SW480 (cell line): Measurements from ENCODE around the gene RFX6.

Experiments
- DNase-seq: peaks from one replicate; pipeline ENCODE4 v3.0.0-alpha.2; 2016; ENCODE audit warnings: low spot score

The RFX6 gene

DNA sequence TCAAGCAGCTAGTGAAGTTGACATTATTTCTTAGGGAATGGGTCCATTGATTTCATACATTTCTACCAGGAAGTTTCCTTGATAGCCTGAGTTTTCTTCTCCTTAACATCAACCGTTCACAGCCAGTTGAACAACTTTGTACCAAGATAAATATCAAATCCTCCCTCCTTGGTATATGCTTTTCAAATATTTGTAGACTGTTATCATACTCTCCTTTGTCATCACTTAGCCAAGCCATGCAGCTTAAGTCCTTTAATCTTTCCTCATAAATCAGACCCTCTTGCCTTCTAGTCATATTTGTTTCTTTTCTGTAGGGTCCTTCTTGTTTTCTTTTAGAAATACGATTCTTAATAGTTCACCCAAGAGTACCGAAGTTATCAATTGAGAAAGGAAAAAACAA is 25.6 kb downstream of the RFX6 start:
- DNase-seq: no peak

DNA sequence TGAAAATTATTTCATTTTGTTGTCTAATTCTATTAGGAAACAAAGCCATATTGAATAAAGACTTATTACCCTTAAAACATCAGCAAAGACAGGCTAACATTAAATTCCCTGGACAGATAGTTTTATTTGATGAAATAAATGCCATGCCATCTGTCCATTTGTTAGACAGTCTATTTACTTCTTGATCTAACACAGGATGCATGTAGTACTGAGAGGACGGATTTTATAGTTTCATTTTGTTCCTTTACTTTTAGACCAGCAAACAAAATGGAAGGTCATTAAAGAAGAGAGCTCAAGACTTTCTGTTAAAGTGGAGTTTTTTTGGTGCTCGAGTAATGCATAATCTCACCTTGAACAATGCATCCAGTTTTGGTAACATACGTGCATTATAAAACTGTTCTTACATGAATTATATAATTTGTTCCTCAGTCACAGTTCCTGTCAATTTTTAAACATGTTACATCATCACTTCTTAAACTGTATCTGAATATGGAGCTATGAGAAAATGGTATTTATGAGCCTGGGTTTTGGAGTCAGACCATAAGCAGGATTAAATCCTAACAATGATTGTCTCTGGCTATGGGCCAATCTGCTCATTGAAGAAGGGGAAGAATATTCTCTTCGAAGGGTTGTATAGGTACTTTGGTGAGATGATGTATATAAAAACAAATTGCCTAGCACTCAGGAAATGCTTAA is 46.0 kb downstream of the RFX6 start:
- DNase-seq: no peak

DNA sequence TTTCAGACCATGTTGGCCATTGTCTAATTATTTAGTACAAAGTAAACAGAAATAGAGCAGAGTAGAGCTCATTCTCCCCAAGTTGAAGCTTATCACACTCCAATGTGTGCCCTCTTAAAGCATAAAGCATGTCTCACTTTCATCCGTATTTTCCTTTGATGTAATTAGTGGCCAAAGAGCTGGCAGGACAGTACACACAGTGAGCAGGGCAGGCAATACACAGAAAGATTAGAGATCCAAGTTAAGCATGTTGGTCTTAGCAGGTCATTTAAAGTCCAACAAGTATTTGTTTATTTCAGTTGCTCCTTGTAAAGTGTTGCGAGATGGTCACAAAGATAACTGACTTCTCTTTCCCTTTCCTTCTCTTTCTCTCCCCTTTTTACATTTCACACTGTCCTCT is 47.2 kb downstream of the RFX6 start:
- DNase-seq: no peak

DNA sequence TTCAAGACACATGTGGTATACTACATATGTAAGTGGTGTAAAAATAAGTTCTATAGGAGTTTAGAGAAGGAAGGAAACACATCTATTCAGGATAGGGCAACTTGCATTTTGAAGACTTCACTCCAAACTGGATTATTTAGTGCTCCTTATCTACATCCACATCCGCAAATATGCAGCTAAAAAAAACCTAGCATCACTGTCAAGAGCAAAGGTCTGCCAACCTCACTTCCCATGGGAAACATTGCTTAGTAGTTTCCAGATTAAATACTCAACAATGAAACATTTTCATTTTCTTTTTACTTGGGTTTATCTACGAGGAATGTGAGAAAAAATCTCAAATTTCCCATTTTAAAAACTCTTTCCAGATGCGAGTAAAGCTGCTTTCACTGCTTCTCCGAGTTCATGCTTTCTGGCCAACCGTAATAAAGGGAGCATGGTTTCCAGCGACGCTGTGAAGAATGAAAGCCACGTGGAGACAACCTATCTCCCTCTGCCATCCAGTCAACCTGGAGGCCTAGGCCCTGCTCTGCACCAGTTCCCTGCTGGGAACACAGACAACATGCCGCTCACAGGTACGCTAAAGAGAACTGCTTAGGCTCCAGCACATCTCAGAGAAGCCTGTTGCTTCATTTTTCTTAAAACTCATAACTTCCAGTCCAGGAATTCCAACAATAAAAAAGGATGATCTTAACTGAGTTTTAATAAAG is 48.2 kb downstream of the RFX6 start:
- no peak for DNase-seq

DNA sequence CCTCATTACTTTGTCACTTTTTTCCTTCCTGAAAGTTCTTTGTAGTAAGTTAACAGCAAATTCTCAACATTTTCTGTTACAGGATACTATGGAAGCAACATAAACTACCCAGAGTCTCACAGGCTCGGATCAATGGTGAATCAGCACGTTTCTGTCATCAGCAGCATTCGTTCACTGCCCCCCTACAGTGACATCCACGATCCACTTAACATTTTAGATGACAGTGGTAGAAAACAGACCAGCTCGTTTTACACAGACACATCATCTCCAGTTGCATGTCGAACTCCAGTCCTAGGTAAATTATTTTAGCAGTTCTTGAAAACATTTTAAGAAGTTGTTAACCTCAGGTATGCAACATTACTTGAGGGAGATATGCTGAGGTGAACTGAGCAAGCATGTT is 51.6 kb downstream of the RFX6 start:
- DNase-seq: no peak

DNA sequence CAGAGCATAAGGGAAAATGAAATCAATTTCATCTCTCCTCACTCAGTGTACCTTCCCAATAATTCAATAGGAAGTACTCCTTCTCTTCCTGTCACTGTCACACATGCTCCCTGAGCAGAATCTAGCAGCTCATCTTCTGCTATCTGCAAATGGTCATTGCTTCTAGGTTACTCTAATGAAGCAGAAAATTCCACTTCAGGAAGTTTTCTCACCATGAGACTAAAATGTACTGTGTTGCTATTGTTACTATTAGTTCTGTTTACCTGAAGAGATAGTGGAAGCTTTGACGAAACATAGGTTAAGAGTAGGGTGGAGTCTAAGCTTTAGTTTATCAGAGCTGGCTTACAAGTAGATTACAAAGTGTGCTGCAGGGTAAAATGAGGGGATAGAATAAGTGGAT is 52.8 kb downstream of the RFX6 start:
- no peak for DNase-seq

DNA sequence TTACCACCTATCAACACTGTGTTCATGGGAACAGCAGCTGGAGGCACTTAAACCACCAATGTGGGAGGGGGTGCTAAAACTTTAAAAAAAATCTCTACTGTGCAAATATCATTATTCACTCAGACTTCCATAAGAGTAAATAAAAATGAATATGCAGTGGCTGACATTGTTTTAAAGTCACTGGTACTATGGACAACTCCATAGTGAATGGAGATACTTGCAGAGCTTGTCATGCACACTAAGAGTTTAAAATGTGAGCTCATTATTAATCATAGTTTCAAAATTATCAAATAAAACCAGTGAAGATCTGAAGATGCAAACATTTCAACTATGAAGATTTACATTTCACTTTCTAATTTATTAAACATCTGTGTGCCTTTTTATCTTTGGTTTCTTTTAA is 54.4 kb downstream of the RFX6 start:
- no peak for DNase-seq

DNA sequence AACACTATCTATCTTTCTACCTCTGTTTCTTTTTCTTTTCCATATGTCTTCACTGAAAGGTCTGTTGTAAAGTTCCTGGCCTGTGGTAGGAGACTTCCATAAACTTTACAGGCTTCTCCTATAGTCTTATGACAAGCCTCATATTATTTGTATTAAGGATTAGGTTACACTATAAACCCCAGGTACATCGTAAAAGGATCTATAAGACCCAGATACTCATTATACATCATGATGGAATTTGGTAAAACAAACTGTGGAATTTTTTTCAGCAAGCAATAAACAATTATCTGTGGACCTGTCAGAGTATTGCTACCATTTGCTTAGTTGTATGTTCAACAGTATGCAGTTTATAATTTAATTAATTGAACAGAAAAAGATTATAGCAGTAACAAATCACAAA is 55.5 kb downstream of the RFX6 start:
- DNase-seq: no peak

DNA sequence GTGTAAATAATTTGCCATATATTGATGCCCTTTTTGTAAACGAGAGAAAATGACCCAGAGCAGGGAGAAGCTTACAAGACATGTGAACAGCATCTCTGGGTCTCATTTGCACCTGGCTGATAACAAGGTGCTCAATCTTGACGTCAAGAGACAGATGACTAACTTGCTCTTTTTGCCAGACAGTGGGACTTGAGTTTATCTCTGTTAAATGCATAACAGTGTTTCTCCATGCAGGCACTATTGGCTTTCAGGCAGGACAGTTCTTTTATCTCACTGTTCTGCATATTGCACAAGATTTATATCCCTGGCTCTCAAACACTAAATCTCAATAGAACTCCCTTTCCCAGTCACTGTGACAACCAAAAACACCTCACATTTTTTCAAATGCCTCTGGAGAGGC is 56.4 kb downstream of the RFX6 start:
- no peak for DNase-seq

DNA sequence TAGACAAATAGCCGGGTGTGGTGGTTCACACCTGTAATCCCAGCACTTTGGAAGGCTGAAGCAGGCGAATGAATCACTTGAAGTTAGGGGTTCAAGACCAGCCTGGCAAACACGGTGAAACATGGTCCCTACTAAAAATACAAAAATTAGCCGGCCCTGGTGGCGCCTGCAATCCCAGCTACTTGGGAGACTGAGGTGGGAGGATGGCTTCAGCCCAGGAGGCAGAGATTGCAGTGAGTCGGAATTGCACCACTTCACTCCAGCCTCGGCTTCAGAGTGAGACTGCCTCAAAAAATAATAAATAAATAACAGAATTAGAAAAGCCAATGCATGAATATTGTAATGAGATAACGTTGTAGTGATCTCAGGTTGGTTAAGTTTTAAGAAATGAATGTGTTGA is 61.3 kb downstream of the RFX6 start:
- DNase-seq: no peak

DNA sequence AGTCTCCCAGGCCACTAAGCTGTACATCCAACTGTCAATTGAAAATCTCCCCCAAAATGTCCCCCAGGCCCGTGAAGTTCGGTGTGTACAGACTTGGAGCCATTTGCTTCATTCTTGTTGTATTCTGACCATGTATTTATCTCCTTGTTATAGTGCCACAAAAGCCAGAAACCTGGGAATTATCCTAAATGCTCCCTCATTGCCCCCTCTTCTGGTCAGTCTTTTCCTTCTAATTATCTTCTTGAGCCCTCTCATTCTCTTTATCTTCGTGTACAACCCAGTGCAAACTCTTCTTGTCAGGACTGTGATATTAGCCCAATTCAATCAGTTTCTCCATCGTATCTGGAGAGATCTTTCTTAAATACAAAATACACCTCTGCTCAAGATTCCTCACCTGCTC is 64.7 kb downstream of the RFX6 start:
- DNase-seq: no peak

DNA sequence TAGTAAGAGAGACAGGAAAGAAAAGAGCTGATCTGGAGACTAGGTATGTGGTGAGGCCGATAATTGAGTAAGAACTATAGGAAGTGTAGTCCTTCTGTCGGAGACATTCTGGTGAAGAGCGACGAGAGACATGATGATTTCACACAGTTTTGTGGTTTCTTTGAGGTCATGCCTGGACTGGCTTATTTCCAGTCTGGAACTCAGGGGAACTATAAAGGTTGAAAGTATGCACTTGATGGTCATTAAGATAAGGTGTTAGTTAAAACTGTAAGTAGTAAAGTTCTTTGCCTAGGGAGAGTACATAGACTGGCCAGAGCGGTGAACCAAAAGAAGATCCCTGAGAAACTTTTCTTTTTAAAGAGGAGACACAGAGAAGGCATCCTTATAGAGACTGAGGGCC is 68.8 kb downstream of the RFX6 start:
- DNase-seq: peak; percentile 25

DNA sequence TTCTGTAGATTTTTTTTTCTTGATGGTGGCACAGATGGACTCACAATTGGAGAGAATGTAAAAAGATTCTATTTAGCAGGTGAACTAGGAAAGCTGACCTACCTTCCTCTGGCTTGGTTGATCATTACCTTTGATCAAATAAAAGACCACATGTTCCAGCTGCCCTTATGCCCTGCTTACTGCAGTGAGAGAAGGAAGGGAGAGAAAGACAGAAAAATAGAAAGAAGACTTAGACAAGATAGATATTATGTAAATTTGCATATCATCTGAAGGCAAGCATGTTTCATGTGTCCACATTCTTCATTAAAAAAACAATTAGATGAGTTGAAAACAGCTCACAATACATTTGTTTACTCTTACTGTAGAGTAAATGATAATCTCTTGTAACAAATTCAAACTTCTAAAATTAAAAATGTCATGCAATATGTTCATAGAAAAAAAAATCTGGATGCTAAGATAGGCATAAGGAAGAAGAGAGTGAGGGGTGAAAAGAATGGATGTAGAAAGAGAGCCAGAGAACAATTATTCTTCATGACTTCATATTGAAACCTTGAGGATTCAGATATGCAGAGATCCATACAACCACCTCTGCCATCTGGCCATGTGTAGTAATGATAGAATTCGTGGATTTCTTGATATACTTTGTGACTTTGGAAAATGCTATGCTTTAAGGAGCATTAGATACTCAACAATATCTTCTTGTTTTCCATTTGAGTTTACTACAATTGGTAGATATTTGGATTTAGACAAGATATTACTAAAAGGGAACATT is 71.7 kb downstream of the RFX6 start:
- no peak for DNase-seq

DNA sequence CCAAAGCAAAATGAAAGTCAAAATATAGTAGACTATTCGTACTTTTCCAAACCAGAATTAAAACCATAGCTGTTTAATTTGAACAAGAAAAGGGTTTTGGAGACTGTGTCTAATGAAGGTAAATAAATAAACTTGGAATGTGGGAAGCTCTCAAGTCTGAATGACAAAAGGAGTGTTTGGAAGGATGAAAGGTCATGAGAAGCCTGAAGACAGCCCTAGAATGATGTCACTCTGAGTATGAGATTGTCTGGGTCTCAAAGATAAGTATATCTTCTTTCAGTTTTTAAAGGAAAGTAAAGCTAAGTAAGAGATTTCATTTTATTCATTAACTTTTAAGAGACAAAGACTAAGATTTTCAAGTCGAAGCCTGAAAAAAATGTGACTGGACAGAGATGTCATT is 72.9 kb downstream of the RFX6 start:
- no peak for DNase-seq

DNA sequence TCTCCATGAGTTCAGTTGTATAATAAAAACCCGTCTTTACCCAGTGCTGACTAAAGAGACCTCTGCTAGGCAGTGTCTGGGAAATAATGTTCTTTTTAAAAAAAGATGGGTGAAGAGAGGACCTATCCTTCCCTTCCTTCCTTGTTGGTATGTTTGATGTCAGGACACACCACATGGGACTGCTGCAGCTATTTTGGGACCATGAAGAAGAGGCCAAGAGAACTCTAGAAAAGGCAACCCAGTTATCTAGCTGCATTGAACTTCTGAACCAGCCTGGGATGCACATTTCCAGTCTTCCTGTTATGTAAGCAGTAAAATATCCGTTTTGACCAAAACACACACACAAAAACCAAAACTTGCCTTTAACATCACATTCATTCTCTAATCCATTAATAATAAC is 77.3 kb downstream of the RFX6 start:
- DNase-seq: no peak

DNA sequence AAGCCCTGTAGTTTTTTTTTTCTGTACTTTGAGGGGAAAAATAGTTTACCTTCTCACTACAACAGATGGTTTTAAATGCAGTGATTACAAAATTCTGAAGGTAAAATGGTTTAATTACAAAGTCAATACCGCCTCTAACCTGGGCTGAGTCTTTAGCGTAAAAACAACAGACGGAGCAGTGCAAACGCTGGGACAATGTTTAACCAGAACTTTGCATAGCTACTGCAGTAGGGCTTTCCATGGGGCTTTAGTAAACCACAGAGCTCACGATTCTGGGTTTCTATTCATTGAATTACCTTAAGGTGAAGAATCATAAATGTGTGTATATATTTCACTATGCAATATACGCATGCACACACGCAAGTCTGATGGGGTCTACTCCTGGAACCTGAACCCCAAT is 77.9 kb downstream of the RFX6 start:
- no peak for DNase-seq

DNA sequence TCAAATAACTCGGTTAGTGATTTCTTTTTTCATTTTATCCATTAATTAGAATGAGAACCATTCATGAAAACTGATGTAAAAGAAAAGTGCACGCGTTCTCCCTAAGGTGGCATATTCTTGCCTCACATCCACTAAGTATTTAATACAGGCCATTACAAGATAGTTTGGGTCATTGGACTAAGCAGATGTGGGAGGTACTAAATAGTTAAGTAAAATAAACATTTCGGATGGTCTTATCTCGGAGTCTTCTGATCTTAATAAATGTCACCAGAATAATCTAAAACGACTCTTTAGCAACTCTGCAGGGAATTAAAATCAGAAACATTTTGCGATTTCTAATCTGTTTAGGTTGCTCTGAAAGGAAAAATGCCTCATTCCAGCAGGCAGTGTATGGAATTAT is 78.7 kb downstream of the RFX6 start:
- no peak for DNase-seq

DNA sequence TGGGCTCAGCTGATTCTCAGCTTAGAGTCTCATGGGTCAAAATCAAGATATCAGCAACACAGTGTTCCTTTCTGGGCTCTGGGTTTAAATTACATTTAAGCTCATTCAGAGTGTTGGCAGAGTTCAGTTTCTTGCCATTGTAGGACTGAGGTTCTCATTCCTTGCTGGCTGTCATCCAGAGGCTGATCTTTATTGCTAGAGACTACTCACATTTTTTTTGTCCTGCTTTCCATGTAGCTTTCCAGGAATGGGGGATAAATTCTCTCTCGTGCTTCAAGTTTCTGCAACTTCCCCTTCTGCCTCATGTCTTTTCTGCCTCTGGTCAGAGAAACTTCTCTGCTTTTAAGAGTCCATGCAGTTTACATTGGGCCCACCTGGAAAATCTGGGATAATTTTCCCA is 86.9 kb downstream of the RFX6 start:
- no peak for DNase-seq

DNA sequence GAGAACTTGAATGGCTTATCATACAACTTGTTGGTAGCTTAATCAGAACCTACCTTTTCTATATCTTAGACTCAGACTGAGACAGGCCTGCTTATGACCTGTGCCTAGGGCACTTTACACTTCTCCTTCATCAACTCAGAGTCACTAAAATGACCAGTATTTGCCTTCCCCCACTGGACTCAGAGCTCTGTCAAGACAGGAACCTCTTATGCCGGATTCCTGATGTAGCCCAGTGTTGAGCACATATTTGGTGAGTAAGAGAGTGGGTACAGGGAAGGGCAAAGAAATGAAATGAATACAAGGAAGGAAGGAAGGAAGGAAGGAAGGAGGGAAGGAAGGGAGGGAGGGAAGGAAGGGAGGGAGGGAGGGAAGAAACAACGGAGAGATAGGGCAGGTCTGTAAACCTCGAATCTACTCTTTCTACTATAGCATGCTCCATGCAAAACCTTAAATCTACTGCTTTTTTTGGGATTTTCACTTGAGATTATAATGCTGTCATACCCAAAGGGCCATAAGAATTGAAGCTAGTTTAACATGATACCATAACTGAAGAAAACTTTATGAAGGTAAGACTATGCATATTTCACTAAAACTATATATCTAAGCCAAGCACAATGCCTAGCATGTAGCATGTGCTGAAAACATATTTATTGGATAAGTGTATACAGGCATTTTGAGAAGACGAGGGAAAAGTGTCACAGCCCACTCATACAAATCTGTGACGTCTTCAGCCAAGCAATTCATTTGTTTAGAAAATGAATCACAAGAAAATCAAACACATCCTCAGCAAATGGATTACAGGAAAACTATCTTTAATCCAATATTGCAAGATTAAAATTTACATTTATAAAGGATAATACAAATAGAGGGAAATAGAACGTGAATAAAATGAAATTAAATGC is 89.9 kb downstream of the RFX6 start:
- no peak for DNase-seq

DNA sequence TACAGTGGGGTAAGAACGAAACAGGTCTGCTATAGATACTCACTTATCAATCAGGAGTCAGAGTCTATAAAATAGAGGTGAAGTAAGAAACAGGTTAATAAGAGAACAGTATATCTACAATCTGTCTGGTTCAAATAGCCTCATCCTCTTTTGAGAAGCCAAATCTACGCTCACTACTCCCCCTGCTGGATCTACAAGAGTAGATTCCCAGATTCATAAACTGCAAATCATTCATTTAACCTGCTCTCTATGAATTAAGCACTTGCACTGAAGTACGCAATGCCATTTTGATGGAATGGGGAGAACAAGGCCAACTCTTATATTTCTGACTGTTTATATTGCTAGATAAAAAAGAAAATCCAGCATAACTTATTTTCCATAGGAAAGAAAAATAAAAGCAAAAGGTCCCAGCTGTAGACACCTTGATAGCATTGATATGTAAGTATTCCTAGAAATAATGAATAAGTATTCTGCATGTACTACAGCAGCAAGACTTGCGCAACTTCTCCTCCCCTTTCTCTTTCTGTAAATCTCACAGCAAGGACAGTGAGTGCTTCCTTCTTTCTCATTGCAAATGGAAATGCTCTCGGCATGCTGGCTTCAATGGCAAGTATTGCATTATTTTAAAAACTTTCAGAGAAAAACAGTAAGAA is 92.3 kb downstream of the RFX6 start:
- DNase-seq: peak; percentile 60

DNA sequence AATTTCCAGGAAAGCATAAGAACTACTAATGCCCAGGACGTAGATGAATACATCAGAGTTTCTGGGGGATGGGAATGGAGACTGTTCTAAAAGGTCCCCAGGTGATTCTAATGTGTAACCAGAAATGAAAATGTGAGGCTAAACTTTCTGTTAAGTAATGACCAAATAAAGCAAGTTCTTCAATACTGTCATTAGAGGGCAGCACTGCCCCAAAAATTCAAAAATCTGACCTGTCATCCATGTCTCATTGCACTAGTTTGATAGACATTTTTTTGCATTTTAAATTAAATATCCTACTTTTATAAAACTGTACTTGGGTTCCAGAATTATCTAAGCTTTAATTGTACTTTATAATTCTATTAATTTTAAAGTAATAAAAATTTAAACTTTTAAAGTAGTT is 94.9 kb downstream of the RFX6 start:
- DNase-seq: peak; percentile 41

DNA sequence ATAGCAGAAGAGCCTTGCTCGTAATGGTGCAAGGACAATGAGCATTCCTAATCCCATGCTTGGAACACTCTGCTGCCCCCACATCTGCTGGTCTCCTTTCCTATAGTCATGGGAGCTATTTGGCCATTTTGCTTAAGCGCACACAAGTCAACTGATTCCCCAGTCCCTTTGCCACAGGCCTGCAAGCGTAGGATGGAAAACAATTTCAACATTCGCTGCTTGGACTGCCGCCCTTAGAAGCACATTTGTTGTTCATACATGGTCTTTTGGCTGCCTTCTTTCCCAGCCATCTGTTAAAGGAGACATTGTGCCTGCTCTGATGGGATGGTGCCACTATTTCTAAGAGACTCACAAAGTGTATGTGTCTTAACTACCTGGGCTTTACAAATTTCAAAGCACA is 96.9 kb downstream of the RFX6 start:
- DNase-seq: no peak
